HTR-8/SVneo (cell line): ENCODE data around the gene FXYD4.
"Not testable (repeated sequence)": the region's sequence is repeated elsewhere in the genome, so short reads cannot be mapped to it uniquely, and the experiment has no call there.

Experiments
- DNase-seq: peaks from one replicate; pipeline ENCODE4 v3.0.0; 2011; ENCODE audit warnings: low spot score, mixed read lengths; ENCODE audit not compliant: insufficient read length
- FAIRE-seq: peaks from 2 replicates; lab custom pipeline; 2011; peaks lifted over from hg19 to GRCh38; lab: Jason Lieb, UNC

FXYD4 gene, protein sequence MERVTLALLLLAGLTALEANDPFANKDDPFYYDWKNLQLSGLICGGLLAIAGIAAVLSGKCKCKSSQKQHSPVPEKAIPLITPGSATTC

DNA sequence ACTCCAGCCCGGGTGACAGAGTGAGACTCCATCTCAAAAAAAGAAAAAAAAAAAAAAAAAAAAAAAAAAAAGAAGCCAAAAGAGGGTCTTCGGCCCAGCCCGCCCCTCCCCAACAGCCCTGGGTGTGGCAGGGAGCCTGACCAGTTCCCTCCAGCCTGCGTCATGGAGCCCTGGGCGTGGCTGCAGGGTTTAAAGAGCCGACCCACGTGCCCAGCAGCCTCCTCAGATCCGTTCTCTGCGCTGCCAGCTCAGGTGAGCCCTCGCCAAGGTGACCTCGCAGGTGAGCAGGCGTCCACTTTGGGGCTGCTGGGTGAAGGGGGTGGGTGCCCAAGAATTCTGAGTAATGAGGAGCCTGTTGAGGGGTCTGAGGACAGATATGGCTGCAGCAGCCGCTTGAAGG, at the start of gene FXYD4:
Gene FXYD4 (plus strand): TSS at position 219 of the 400 bp plus-strand sequence. CDS start 2,111 bp downstream, outside the sequence.
- DNase-seq: no peak
- no peak for FAIRE-seq

GRCh38 chr10:43322331-43322730, 49.1 kb upstream of the FXYD4 start:
- DNase-seq: no peak
- no peak for FAIRE-seq

- DNase-seq: no peak
Measured at GRCh38 chr10:43322769-43323168, 48.7 kb upstream of the FXYD4 start.

GRCh38 chr10:43323245-43323644, 48.2 kb upstream of the FXYD4 start:
- DNase-seq: no peak
- FAIRE-seq: no peak

More at GRCh38 chr10:43322769-43323168, 48.7 kb upstream of the FXYD4 start:
- FAIRE-seq: no peak

DNA sequence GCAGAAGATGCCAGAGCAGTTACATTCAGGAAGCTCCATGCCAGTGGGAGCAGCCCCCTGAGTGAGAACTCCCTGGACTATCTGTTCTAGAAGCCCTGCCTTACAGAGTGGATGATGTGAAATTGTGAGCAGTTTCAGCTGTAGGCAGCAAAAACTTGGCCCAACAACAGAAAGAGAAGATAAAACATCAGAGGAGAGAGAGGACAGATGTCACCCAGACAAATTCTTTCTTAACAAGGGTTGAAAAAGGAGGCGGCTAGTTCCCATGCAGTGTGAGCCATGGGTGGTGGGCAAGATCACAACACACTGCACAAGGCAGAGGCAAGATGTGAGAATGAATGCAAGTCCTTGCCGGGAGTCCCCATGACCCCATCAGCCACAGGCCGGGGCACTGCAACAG, 46.6 kb upstream of the FXYD4 start:
- no peak for FAIRE-seq
- no peak for DNase-seq

DNA sequence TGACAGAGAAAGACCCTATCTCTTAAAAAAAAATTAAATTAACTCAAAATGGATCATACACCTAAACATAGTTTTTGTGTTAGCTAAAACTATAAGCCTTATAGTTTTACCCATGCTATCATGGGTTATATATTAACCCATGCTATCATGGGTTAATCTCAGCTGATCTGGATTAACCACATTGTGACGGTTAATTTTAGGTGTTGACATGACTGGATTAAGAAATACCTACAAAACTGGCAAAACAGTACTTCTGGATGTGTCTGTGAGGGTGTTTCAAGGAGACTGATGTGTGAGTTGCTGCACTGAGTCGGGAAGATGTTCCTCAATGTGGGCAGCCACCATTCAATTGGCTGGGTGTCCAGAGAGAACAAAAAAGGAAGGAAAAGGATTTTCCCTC, 44.3 kb upstream of the FXYD4 start:
- no peak for DNase-seq
- FAIRE-seq: no peak

DNA sequence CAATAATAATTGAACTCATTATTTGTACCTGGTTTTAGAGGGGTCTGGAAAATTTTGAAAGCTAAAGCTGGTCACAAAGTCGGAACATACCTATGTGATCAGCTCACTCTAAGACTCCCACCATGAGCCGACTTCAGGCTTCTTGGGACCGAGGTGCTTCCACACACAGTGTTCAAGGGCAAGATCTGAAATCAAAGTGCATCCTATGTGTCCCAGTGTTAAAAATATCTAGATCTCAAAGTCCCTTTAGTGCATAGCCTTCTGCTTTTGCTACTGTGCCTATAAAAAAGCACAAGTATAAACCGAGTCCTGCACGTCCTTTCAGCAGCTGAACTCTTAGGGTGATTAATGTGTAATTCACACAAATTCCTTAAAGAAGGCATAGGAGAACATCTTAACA, 43.5 kb upstream of the FXYD4 start:
- DNase-seq (no peak), FAIRE-seq (no peak)

- not testable (repeated sequence) for DNase-seq, FAIRE-seq
Measured at GRCh38 chr10:43328810-43329209, 42.6 kb upstream of the FXYD4 start.

DNA sequence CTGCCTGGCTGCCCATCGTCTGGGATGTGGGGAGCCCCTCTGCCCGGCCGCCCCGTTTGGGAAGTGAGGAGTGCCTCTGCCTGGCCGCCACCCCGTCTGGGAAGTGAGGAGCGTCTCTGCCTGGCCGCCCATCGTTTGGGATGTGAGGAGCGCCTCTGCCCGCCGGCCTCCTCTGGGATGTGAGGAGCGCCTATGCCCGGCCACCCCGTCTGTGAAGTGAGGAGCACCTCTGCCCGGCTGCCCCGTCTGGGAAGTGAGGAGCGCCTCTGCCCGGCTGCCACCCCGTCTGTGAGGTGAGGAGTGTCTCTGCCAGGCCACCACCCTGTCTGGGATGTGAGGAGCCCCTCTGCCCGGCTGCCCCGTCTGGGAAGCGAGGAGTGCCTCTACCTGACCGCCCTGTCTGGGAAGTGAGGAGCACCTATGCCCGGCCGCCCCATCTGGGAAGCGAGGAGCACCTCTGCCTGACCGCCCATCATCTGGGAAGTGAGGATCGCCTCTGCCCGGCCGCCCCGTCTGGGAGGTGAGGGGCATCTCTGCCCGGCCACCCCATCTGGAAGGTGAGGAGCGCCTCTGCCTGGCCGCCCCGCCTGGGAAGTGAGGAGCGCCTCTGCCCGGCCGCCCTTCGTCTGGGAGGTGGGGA, 42.1 kb upstream of the FXYD4 start:
- FAIRE-seq, DNase-seq: not testable (repeated sequence)

DNA sequence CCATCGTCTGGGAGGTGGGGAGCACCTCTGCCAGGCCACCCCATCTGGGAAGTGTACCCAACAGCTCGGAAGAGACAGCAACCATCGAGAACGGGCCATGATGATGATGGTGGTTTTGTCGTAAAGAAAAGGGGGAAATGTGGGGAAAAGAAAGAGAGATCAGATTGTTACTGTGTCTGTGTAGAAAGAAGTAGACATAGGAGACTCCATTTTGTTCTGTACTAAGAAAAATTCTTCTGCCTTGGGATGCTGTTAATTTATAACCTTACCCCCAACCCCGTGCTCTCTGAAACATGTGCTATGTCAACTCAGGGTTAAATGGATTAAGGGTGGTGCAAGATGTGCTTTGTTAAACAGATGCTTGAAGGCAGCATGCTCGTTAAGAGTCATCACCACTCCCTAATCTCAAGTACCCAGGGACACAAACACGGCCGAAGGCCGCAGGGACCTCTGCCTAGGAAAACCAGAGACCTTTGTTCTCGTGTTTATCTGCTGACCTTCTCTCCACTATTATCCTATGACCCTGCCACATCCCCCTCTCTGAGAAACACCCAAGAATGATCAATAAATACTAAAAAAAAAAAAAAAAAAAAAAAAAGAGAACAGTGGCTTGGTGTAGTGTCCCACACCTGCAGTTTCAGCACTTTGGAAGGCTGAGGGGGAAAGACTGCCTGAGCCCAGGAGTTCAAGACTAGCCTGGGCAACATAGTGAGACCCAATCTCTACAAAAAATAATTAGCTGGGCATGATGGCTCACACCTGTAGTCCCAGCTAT, 41.2 kb upstream of the FXYD4 start:
- not testable (repeated sequence) for FAIRE-seq

DNA sequence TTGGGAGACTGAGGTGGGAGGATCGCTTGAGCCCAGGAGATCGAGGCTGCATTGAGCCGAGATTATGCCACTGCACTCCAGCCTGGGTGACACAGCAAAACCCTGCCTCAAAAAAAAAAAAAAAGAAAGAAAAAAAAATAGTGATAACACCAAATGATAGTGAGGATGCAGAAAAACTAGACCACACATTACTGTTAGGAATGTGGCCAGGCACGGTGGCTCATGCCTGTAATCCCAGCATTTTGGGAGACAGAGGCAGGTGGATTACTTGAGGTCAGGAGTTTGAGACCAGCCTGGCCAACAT, 40.7 kb upstream of the FXYD4 start:
- FAIRE-seq, DNase-seq: not testable (repeated sequence)

More for the DNA sequence above, 41.2 kb upstream of the FXYD4 start:
- not testable (repeated sequence) for DNase-seq

DNA sequence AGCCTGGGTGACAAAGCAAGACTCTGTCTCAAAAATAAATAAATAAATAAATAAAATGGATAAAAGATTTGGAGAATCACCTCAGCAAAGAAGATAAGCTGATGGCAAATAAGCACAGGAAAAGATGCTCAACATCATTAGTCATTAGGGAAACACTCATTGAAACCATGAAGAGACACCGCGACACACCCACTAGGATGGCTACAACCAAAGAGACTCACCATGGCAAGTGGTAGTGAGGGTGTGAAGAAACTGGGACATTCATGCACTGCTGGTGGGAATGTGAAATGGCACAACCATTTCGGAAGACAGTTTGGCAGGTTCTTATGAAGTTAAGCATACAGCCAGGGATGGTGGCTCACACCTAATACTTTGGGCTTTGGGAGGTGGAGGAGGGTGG, 37.8 kb upstream of the FXYD4 start:
- FAIRE-seq (no peak), DNase-seq (no peak)

- no peak for DNase-seq
- no peak for FAIRE-seq
Measured at GRCh38 chr10:43336061-43336460, 35.4 kb upstream of the FXYD4 start.

DNA sequence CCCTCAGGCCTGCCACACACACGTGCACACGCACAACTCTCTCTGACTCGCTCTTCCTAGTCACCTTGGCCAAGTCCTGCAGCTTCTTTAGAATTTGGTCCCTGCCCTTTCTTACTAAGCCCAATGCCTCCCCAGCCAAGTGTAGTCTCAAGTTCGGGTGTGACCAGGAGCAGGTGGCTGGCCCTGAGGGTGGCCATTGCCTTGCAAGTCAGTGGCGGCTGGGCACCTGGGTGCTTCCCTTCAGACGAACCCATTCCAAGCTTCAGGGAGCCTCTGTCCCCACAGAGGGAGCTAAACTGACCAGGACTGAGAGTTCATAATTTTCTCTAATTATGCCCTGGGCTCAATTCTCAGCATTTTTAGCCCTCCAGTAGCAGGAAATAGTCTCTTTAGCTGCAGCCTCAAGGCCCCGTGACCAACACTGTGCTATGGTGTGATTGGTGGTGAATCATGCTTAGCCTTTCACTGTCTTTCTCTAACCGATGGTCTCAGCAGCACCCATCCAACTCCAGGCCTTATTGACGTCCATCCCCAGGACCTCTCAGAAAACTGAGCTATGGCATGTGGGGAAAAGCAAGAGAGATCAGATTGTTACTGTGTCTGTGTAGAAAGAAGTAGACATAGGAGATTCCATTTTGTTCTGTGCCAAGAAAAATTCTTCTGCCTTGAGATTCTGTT, 34.7 kb upstream of the FXYD4 start:
- no peak for FAIRE-seq

DNA sequence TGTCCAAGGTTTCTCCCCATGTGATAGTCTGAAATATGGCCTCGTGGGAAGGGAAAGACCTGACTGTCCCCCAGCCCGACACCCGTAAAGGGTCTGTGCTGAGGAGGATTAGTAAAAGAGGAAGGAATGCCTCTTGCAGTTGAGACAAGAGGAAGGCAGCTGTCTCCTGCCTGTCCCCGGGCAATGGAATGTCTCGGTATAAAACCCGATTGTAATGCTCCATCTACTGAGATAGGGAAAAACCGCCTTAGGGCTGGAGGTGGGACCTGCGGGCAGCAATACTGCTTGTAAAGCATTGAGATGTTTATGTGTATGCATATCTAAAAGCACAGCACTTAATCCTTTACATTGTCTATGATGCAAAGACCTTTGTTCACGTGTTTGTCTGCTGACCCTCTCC, 33.9 kb upstream of the FXYD4 start:
- DNase-seq, FAIRE-seq: not testable (repeated sequence)

More for the DNA sequence above, 34.7 kb upstream of the FXYD4 start:
- no peak for DNase-seq

- no peak for FAIRE-seq
- no peak for DNase-seq
Measured at GRCh38 chr10:43338117-43338516, 33.3 kb upstream of the FXYD4 start.

- FAIRE-seq (no peak), DNase-seq (no peak)
Measured at GRCh38 chr10:43339136-43339535, 32.3 kb upstream of the FXYD4 start.

DNA sequence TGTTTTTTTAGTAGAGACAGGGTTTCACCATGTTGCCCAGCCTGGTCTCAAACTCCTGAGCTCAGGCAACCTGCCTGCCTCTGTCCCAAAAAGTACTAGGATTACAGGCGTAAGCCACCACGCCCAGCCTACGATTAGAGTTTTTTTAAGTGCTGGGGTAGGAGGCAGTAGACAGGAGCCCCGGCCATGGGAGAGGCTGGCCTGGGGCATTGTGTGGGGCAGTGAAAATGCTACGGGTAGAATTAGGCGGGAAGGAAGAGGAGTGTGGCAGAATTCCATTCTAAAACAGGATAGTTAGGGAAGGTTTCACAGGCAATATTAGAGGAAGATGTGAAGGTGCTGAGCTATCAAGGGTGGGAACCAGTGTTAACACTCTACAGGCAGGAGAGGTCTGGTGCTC, 31.3 kb upstream of the FXYD4 start:
- FAIRE-seq (no peak), DNase-seq (no peak)

DNA sequence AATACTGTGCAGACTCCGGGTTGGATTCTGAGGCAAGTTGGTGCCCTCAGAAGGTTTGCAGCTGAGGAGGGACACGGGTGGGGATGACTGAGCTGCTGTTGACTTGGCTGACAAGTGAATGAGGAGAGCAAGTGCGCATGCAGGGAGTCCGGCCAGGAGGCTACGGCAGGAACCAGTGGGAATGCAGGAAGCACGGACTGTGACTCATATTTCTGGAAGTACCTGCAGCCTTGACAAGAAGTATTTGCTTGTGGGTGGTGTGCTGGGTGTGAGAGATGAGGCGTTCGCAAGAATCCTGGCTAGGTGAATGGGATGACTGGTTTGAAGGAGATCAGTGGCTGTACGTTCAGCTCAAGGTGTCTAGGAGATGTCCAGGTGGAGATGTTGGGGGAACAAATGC, 30.8 kb upstream of the FXYD4 start:
- peak; percentile 66 for DNase-seq
- no peak for FAIRE-seq

GRCh38 chr10:43341450-43341849, 30.0 kb upstream of the FXYD4 start:
- no peak for DNase-seq
- FAIRE-seq: peak; percentile 28
